Measurements from ENCODE around the gene CBX1.
A peak's percentile ranks its signal among the peaks of the same experiment; 100 is the strongest.
"Not testable (repeated sequence)": the region's sequence is repeated elsewhere in the genome, so short reads cannot be mapped to it uniquely, and the experiment has no call there.

The CBX1 gene

GRCh38 chr17:48048384-48049126, 52.7 kb downstream of the CBX1 start:
- no peak for DNase-seq

- DNase-seq, result peak; percentile 97
Observed at GRCh38 chr17:48047741-48048383, 53.4 kb downstream of the CBX1 start, which contains the start of gene NFE2L1. Gene NFE2L1, plus strand, starts transcription at chr17:48048359. Its CDS starts 2,760 bp downstream, at chr17:48051119.

GRCh38 chr17:48047113-48047740, 54.1 kb downstream of the CBX1 start:
- no peak for DNase-seq

- no peak for DNase-seq
Observed at GRCh38 chr17:48046296-48046695, 55.0 kb downstream of the CBX1 start.

GRCh38 chr17:48045316-48046001, 55.8 kb downstream of the CBX1 start:
- no peak for DNase-seq

- no peak for DNase-seq
Observed at GRCh38 chr17:48044851-48045250, 56.4 kb downstream of the CBX1 start.

- no peak for DNase-seq
Observed at GRCh38 chr17:48043176-48043575, 58.1 kb downstream of the CBX1 start.

GRCh38 chr17:48038687-48039086, 62.6 kb downstream of the CBX1 start:
- no peak for DNase-seq

- DNase-seq, result no peak
Observed at GRCh38 chr17:48037838-48038323, 63.4 kb downstream of the CBX1 start.

- DNase-seq, result peak; percentile 60
Observed at GRCh38 chr17:48037036-48037837, 64.0 kb downstream of the CBX1 start, which contains the start of gene COPZ2. Gene COPZ2, minus strand, starts transcription at chr17:48037797. Its CDS starts 20 bp downstream, at chr17:48037777.

GRCh38 chr17:48036693-48037035, 64.6 kb downstream of the CBX1 start:
- no peak for DNase-seq

GRCh38 chr17:48034734-48035133, 66.5 kb downstream of the CBX1 start:
- DNase-seq, result not testable (repeated sequence)

GRCh38 chr17:48031966-48032365, 69.3 kb downstream of the CBX1 start:
- no peak for DNase-seq

GRCh38 chr17:48030531-48030930, 70.7 kb downstream of the CBX1 start:
- no peak for DNase-seq

GRCh38 chr17:48028736-48029135, 72.5 kb downstream of the CBX1 start:
- DNase-seq, result no peak

- DNase-seq, result no peak
Observed at GRCh38 chr17:48027322-48027981, 73.8 kb downstream of the CBX1 start.

GRCh38 chr17:48026502-48027321, 74.6 kb downstream of the CBX1 start:
- peak; percentile 74 for DNase-seq

GRCh38 chr17:48025904-48026501, 75.3 kb downstream of the CBX1 start:
- no peak for DNase-seq

GRCh38 chr17:48025040-48025903, 76.0 kb downstream of the CBX1 start:
- DNase-seq, result peak; percentile 98

Measured in activated gamma-delta T cell treated with Interleukin-2 at 50 U/mL for 16 hours (primary cell).